HEK293 (cell line): Measurements from ENCODE around the gene MINPP1.
A peak's percentile ranks its signal among the peaks of the same experiment; 100 is the strongest.

Experiments used
- CTCF ChIA-PET: fragments of 350-600 bp; formaldehyde crosslinking; extraction: SDS; loops from one replicate; lab custom pipeline; 2021; ENCODE audit warnings: antibody characterized with exemption; lab: Yijun Ruan, JAX
- POLR2A ChIA-PET: fragments of 300-600 bp; formaldehyde crosslinking; extraction: SDS; loops from one replicate; lab custom pipeline; 2020; ENCODE audit warnings: antibody characterized with exemption, inconsistent platforms; lab: Yijun Ruan, JAX
- H3K27ac ChIP-seq: fragments of 200-500 bp; sonication (Bioruptor generic); 2 replicates; pipeline ENCODE4 v1.5.1; 2014; ENCODE audit warnings: low read depth, low read length, control low read depth, inconsistent platforms; ENCODE audit errors: extremely low read depth
- H3K36me3 ChIP-seq, 2 experiments: fragments of 200-500 bp in 1 of 2; sonication (Bioruptor generic) in 1 of 2; 1 replicate in 1 of 2; 2 replicates in 1 of 2; pipeline ENCODE4 v1.5.1; 2014 to 2017; ENCODE audit warnings: inconsistent platforms in 2 of 2, low read length in 2 of 2; ENCODE audit not compliant: control insufficient read depth in 2 of 2, insufficient read depth in 1 of 2
- H3K4me1 ChIP-seq: fragments of 200-500 bp; sonication (Bioruptor generic); 2 replicates; pipeline ENCODE4 v1.5.1; 2014; ENCODE audit warnings: mild to moderate bottlenecking, low read length, inconsistent platforms; ENCODE audit not compliant: control insufficient read depth, insufficient read depth
- H3K4me3 ChIP-seq: 2 replicates; pipeline ENCODE4 v1.5.1; 2011; ENCODE audit warnings: low read depth, mild to moderate bottlenecking, control low read depth, low read length, moderate library complexity
- H3K9me3 ChIP-seq: fragments of 200-500 bp; sonication (Bioruptor generic); 2 replicates; pipeline ENCODE4 v1.5.1; 2014; ENCODE audit warnings: low read depth, low read length, inconsistent platforms; ENCODE audit not compliant: control insufficient read depth, insufficient read depth
- BCL6B ChIP-seq: fragments of 450-650 bp; formaldehyde crosslinking; IDR thresholded peaks from 2 replicates; pipeline ENCODE4 v1.5.1; 2017; ENCODE audit warnings: missing biosample characterization, missing genetic modification characterization
- KLF1 ChIP-seq: fragments of 450-650 bp; formaldehyde crosslinking; IDR thresholded peaks from 2 replicates; pipeline ENCODE4 v1.5.1; 2016; ENCODE audit warnings: missing biosample characterization, missing genetic modification characterization
- PRDM1 ChIP-seq: fragments of 450-650 bp; formaldehyde crosslinking; IDR thresholded peaks from 2 replicates; pipeline ENCODE4; 2016; ENCODE audit warnings: missing biosample characterization, missing genetic modification characterization
- PRDM10 ChIP-seq: fragments of 450-650 bp; formaldehyde crosslinking; IDR thresholded peaks from 2 replicates; pipeline ENCODE4 v1.5.1; 2016; ENCODE audit warnings: missing biosample characterization, missing genetic modification characterization
- PRDM4 ChIP-seq: fragments of 450-650 bp; formaldehyde crosslinking; IDR thresholded peaks from 2 replicates; pipeline ENCODE4 v1.5.1; 2017; ENCODE audit warnings: missing biosample characterization, missing genetic modification characterization
- REPIN1 ChIP-seq: fragments of 450-650 bp; formaldehyde crosslinking; IDR thresholded peaks from 2 replicates; pipeline ENCODE4 v1.5.1; 2017; ENCODE audit warnings: missing biosample characterization, missing genetic modification characterization, low read depth
- SCRT2 ChIP-seq: fragments of 450-650 bp; formaldehyde crosslinking; IDR thresholded peaks from 2 replicates; pipeline ENCODE4 v1.5.1; 2016; ENCODE audit warnings: missing biosample characterization, missing genetic modification characterization
- ZBTB17 ChIP-seq: fragments of 450-650 bp; formaldehyde crosslinking; IDR thresholded peaks from 2 replicates; pipeline ENCODE4 v1.5.1; 2016; ENCODE audit warnings: missing biosample characterization, missing genetic modification characterization
- ZBTB44 ChIP-seq: fragments of 450-650 bp; IDR thresholded peaks from 2 replicates; pipeline ENCODE4 v1.5.1; 2018; ENCODE audit warnings: missing biosample characterization, mild to moderate bottlenecking, missing genetic modification characterization
- ZNF223 ChIP-seq: fragments of 450-650 bp; formaldehyde crosslinking; IDR thresholded peaks from 2 replicates; pipeline ENCODE4 v1.5.1; 2016; ENCODE audit warnings: missing biosample characterization, missing genetic modification characterization
- ZNF274 ChIP-seq, 2 experiments: fragments of 200-500 bp in 1 of 2; fragments of 450-650 bp in 1 of 2; sonication (Bioruptor generic) in 1 of 2; formaldehyde crosslinking in 1 of 2; IDR thresholded peaks; 2 replicates each; pipeline versions ENCODE4 v1.5.1 to v1.6.1; 2014 to 2016; ENCODE audit warnings: borderline replicate concordance in 1 of 2, inconsistent platforms in 1 of 2, low read length in 1 of 2, missing biosample characterization in 1 of 2, missing genetic modification characterization in 1 of 2
- ZNF513 ChIP-seq: fragments of 450-650 bp; IDR thresholded peaks from 2 replicates; pipeline ENCODE4 v1.5.1; 2018; ENCODE audit warnings: missing biosample characterization, missing genetic modification characterization
- ZNF558 ChIP-seq: fragments of 450-650 bp; formaldehyde crosslinking; IDR thresholded peaks from 2 replicates; pipeline ENCODE4 v1.5.1; 2016; ENCODE audit warnings: missing biosample characterization, missing genetic modification characterization
- ZNF585B ChIP-seq: fragments of 450-650 bp; formaldehyde crosslinking; IDR thresholded peaks from 2 replicates; pipeline ENCODE4 v1.5.1; 2016; ENCODE audit warnings: missing biosample characterization, missing genetic modification characterization
- ZNF658 ChIP-seq: fragments of 450-650 bp; formaldehyde crosslinking; IDR thresholded peaks from 2 replicates; pipeline ENCODE4; 2016; ENCODE audit warnings: missing biosample characterization, missing genetic modification characterization
- ZNF76 ChIP-seq: fragments of 450-650 bp; formaldehyde crosslinking; IDR thresholded peaks from 2 replicates; pipeline ENCODE4; 2016; ENCODE audit warnings: low read depth, missing biosample characterization, missing genetic modification characterization, borderline replicate concordance
- ZNF792 ChIP-seq: fragments of 450-650 bp; formaldehyde crosslinking; IDR thresholded peaks from 2 replicates; pipeline ENCODE4 v1.5.1; 2016; ENCODE audit warnings: missing biosample characterization, missing genetic modification characterization

The MINPP1 gene

GRCh38 chr10:87531908-87532622, 27.4 kb downstream of the MINPP1 start:
- ChIA-PET CTCF (interaction anchor here (0.6 to 2.1 kb wide), 7 partner anchors 16 to 772 kb away, joined by 3 to 11 read pairs (median 3); partner anchors contain the start of gene MINPP1), POLR2A (no interaction called here)
- Histone ChIP-seq H3K36me3 (peaks cover 6 to 24% of the 10 kb centered on the region in 2 experiments; a peak in 2 of 3 replicates), H3K4me1 (0 out of 2 replicates have a peak, but pooled peaks cover 4% of the 10 kb centered on the region), H3K9me3 (no peaks in the 10 kb centered on the region), H3K27ac (no peak overlapping the region), H3K4me3 (no peak overlapping the region)
- TF ChIP-seq ZNF585B (tag by site-specific recombination) = 0 out of 2 replicates have a peak, but pooled peaks have one; percentile 29
- TF ChIP-seq ZNF274 (IDR thresholded peaks at IDR 0.05; ENCODE audit: low read length) = no peak
- no peak for TF ChIP-seq ZNF274 (tag by site-specific recombination; IDR thresholded peaks at IDR 0.05; ENCODE audit: borderline replicate concordance)

GRCh38 chr10:87532696-87533095, 28.0 kb downstream of the MINPP1 start:
- no peak overlapping the region for H3K4me3 ChIP-seq
- POLR2A ChIA-PET = no interaction called here
- CTCF ChIA-PET = interaction anchor here (0.6 to 2.1 kb wide), 14 partner anchors 9 to 772 kb away, joined by 3 to 11 read pairs (median 4); partner anchors contain the start of gene MINPP1
- TF ChIP-seq PRDM1 (tag by site-specific recombination) (peak; percentile 17; the same call in 1 of the 2 replicates), ZNF76 (tag by site-specific recombination) (no peak), BCL6B (tag by site-specific recombination) (peak; percentile 51; the same call in 1 of the 2 replicates)
- TF ChIP-seq, all 188 proteins: peak for 2
- Histone ChIP-seq H3K27ac (no peak overlapping the region), H3K9me3 (no peaks in the 10 kb centered on the region), H3K4me1 (0 out of 2 replicates have a peak, but pooled peaks cover 4% of the 10 kb centered on the region), H3K36me3 (peaks cover 6 to 24% of the 10 kb centered on the region in 2 experiments; a peak in 2 of 3 replicates)

- ChIA-PET CTCF (interaction anchor here (0.6 to 2.1 kb wide), 11 partner anchors 8 to 327 kb away, joined by 3 to 11 read pairs (median 4); partner anchors contain the start of gene MINPP1), POLR2A (no interaction called here)
- H3K9me3 ChIP-seq = no peaks in the 10 kb centered on the region
- no peak overlapping the region for H3K4me3 ChIP-seq
- no peak overlapping the region for H3K27ac ChIP-seq
- H3K36me3 ChIP-seq = peaks cover 6 to 24% of the 10 kb centered on the region in 2 experiments; a peak in 2 of 3 replicates
- H3K4me1 ChIP-seq = 0 out of 2 replicates have a peak, but pooled peaks cover 4% of the 10 kb centered on the region
- no peak for TF ChIP-seq REPIN1 (tag by site-specific recombination)
- no peak for TF ChIP-seq ZNF658 (tag by site-specific recombination)
- no peak for TF ChIP-seq ZNF513 (tag by site-specific recombination)
- TF ChIP-seq ZNF792 (tag by site-specific recombination) = no peak
- TF ChIP-seq ZBTB44 (tag by site-specific recombination) = no peak
- TF ChIP-seq PRDM10 (tag by site-specific recombination) = no peak
- TF ChIP-seq ZNF558 (tag by site-specific recombination) = no peak
- no peak for TF ChIP-seq ZNF223 (tag by site-specific recombination)
- TF ChIP-seq SCRT2 (tag by site-specific recombination) = no peak
- no peak for TF ChIP-seq KLF1 (tag by site-specific recombination)
- no peak for TF ChIP-seq ZBTB17 (tag by site-specific recombination)
- TF ChIP-seq PRDM4 (tag by site-specific recombination) = no peak
Measured at GRCh38 chr10:87534173-87534858, 29.6 kb downstream of the MINPP1 start.
